SK-N-SH (cell line): ENCODE results near the gene CELF2. TPM values are rescaled to one million over a fixed set of nuclear protein-coding genes. Genes with fewer than 3 reads are reported as not detected.
"Not testable (repeated sequence)": the region's sequence is repeated elsewhere in the genome, so short reads cannot be mapped to it uniquely, and the experiment has no call there.

ENCODE experiments used
- CTCF ChIA-PET: fragments of 300-600, 350-600 bp; formaldehyde crosslinking; extraction: SDS; loops from one replicate; lab custom pipeline; 2021; lab: Yijun Ruan, JAX
- POLR2A ChIA-PET: fragments of 350-600 bp; sonication (Branson Sonifier 250); formaldehyde crosslinking; extraction: SDS; loops from one replicate; lab custom pipeline; 2020; ENCODE audit warnings: antibody characterized with exemption, inconsistent platforms; lab: Yijun Ruan, JAX
- DNase-seq: peaks from one replicate; pipeline ENCODE4 v3.0.0; 2012
- H2AFZ ChIP-seq: fragments of 200-600 bp; sonication (generic); 2 replicates; pipeline ENCODE4 v1.8.1; 2016; ENCODE audit warnings: antibody characterized with exemption, mild to moderate bottlenecking, low read depth
- H3F3A ChIP-seq: fragments of 200-600 bp; sonication (generic); replicated peaks from 2 replicates; pipeline ENCODE3; 2016; ENCODE audit warnings: antibody characterized with exemption, mild to moderate bottlenecking; ENCODE audit not compliant: insufficient read depth
- H3K27ac ChIP-seq, 2 experiments: fragments of 200-500 bp in 1 of 2; fragments of 200-600 bp in 1 of 2; sonication (Bioruptor generic) in 1 of 2; sonication (generic), shearing (Covaris generic) in 1 of 2; 2 replicates each; pipeline versions ENCODE4 v1.5.1 to v1.6.1; 2014 to 2016; ENCODE audit warnings: low read depth in 2 of 2, inconsistent platforms in 1 of 2, low read length in 1 of 2, mild to moderate bottlenecking in 1 of 2, mixed read lengths in 1 of 2
- H3K27me3 ChIP-seq: fragments of 200-600 bp; sonication (generic), shearing (Covaris generic); 2 replicates; pipeline ENCODE4 v1.6.1; 2016; ENCODE audit warnings: mixed run types; ENCODE audit not compliant: insufficient read depth
- H3K36me3 ChIP-seq, 2 experiments: fragments of 200-500 bp in 1 of 2; fragments of 200-600 bp in 1 of 2; sonication (Bioruptor generic) in 1 of 2; sonication (generic) in 1 of 2; replicated peaks in 1 of 2; 2 replicates each; pipeline versions ENCODE3 to v1.5.1; 2014 to 2016; ENCODE audit warnings: low read length in 1 of 2, mild to moderate bottlenecking in 1 of 2; ENCODE audit not compliant: insufficient read depth in 2 of 2, control insufficient read depth in 1 of 2
- H3K4me1 ChIP-seq, 2 experiments: fragments of 200-500 bp in 1 of 2; fragments of 200-600 bp in 1 of 2; sonication (Bioruptor generic) in 1 of 2; sonication (generic), shearing (Covaris generic) in 1 of 2; 2 replicates each; pipeline versions ENCODE4 v1.5.1 to v1.6.1; 2014 to 2016; ENCODE audit warnings: low read depth in 1 of 2, low read length in 1 of 2, mixed run types in 1 of 2; ENCODE audit not compliant: insufficient read depth in 2 of 2, control insufficient read depth in 1 of 2
- H3K4me2 ChIP-seq: fragments of 200-600 bp; sonication (generic), shearing (Covaris generic); 2 replicates; pipeline ENCODE4 v1.6.1; 2017; ENCODE audit warnings: mixed run types
- H3K4me3 ChIP-seq, 2 experiments: fragments of 200-500 bp in 1 of 2; fragments of 200-600 bp in 1 of 2; sonication (Bioruptor generic) in 1 of 2; sonication (generic), shearing (Covaris generic) in 1 of 2; 2 replicates each; pipeline versions ENCODE4 v1.5.1 to v1.8.1; 2014 to 2016; ENCODE audit warnings: low read depth in 2 of 2, inconsistent platforms in 1 of 2, low read length in 1 of 2, mild to moderate bottlenecking in 1 of 2, mixed read lengths in 1 of 2, moderate library complexity in 1 of 2
- H3K79me2 ChIP-seq: fragments of 200-600 bp; sonication (generic); 2 replicates; pipeline ENCODE4 v1.8.1; 2017; ENCODE audit warnings: mild to moderate bottlenecking; ENCODE audit not compliant: insufficient read depth
- H3K9ac ChIP-seq: fragments of 200-600 bp; sonication (generic); 2 replicates; pipeline ENCODE4 v1.6.1; 2017; ENCODE audit warnings: mixed run types
- H3K9me2 ChIP-seq: fragments of 200-600 bp; sonication (generic); 2 replicates; pipeline ENCODE4 v1.6.1; 2017; ENCODE audit warnings: mixed run types
- H3K9me3 ChIP-seq: fragments of 200-600 bp; sonication (generic); 2 replicates; pipeline ENCODE4 v1.6.1; 2017; ENCODE audit warnings: mixed run types, mild to moderate bottlenecking, moderate library complexity
- H4K20me1 ChIP-seq: fragments of 200-600 bp; sonication (generic); 2 replicates; pipeline ENCODE4 v1.6.1; 2017; ENCODE audit warnings: mild to moderate bottlenecking, mixed run types; ENCODE audit not compliant: insufficient read depth
- CHD2 ChIP-seq: fragments of 150-350 bp; IDR thresholded peaks from 2 replicates; pipeline ENCODE4 v1.6.1; 2018; ENCODE audit warnings: low read length; ENCODE audit not compliant: partially characterized antibody
- CTCF ChIP-seq: fragments of 200-600 bp; sonication (generic); IDR thresholded peaks from 2 replicates; pipeline ENCODE4 v1.6.1; 2017; ENCODE audit warnings: antibody characterized with exemption, mild to moderate bottlenecking, moderate library complexity
- EP300 ChIP-seq, 2 experiments: IDR thresholded peaks; 2 replicates each; pipeline versions ENCODE4 v1.4.0 to v1.6.1; 2012; ENCODE audit warnings: borderline replicate concordance in 1 of 2, low read depth in 1 of 2, low read length in 1 of 2
- FOXJ3 ChIP-seq: sonication (generic); formaldehyde crosslinking; IDR thresholded peaks from 2 replicates; pipeline ENCODE4 v1.5.1; 2020; ENCODE audit warnings: mild to moderate bottlenecking, missing genetic modification reagents
- FOXM1 ChIP-seq: IDR thresholded peaks from 2 replicates; pipeline ENCODE4 v1.4.0; 2012; ENCODE audit warnings: low read depth, mild to moderate bottlenecking
- MXI1 ChIP-seq: IDR thresholded peaks from 2 replicates; pipeline ENCODE4 v1.6.1; 2012; ENCODE audit warnings: mild to moderate bottlenecking, low read depth, low read length, improper control_type of control experiment
- NRF1 ChIP-seq: IDR thresholded peaks from 2 replicates; pipeline ENCODE4 v1.6.1; 2012; ENCODE audit warnings: low read depth, mild to moderate bottlenecking, low read length
- POLR2AphosphoS5 ChIP-seq: IDR thresholded peaks from 2 replicates; pipeline ENCODE4 v1.6.1; 2012; ENCODE audit warnings: low read depth, low read length
- RCOR1 ChIP-seq: fragments of 150-350 bp; IDR thresholded peaks from 2 replicates; pipeline ENCODE4 v1.6.1; 2017; ENCODE audit warnings: antibody characterized with exemption, low read length
- RXRA ChIP-seq: IDR thresholded peaks from 2 replicates; pipeline ENCODE4 v1.4.0; 2012; ENCODE audit warnings: low read depth, mild to moderate bottlenecking, borderline replicate concordance
- SIN3A ChIP-seq: IDR thresholded peaks from 2 replicates; pipeline ENCODE4 v1.6.1; 2012; ENCODE audit warnings: low read depth, mild to moderate bottlenecking, low read length, moderate library complexity, borderline replicate concordance
- TEAD4 ChIP-seq: IDR thresholded peaks from 2 replicates; pipeline ENCODE4 v1.4.0; 2012; ENCODE audit warnings: mild to moderate bottlenecking, borderline replicate concordance; ENCODE audit not compliant: insufficient read depth
- USF1 ChIP-seq: IDR thresholded peaks from 2 replicates; pipeline ENCODE4 v1.4.0; 2012; ENCODE audit warnings: low read depth, borderline replicate concordance
- WGBS: methylation state at CpG from one replicate; pipeline ENCODE4 v1.1.6; 2017; ENCODE audit warnings: low lambda C conversion rate; 5-methylcytosine and 5-hydroxymethylcytosine counted together
- polyA plus RNA-seq, 3 experiments: library from polyadenylated mRNA; depleted of rRNA; stranded (reverse); fragments of >200 nt; gene quantifications; 2 replicates each; pipeline ENCODE4 v1.2.3, GENCODE V29; 2012

CELF2 gene
- polyA plus RNA-seq, 1 of the 3 experiments (the other 2 are of a cell fraction): 0.03 TPM

- H4K20me1 ChIP-seq: no peaks in the 10 kb centered on the region
- POLR2A ChIA-PET: no interaction called here
- CTCF ChIA-PET: no interaction called here
Measured at GRCh38 chr10:11364241-11364640, 346.6 kb downstream of the CELF2 start.

GRCh38 chr10:11366889-11367288, 349.2 kb downstream of the CELF2 start:
- H3K79me2 ChIP-seq, H4K20me1 ChIP-seq, H3K9ac ChIP-seq, H3K4me3 ChIP-seq, POLR2A ChIA-PET, H3K27me3 ChIP-seq, H3K9me3 ChIP-seq, H2AFZ ChIP-seq, H3K9me2 ChIP-seq, H3K4me1 ChIP-seq, H3F3A ChIP-seq, H3K4me2 ChIP-seq, CTCF ChIA-PET, H3K36me3 ChIP-seq, H3K27ac ChIP-seq, DNase-seq: not testable (repeated sequence)
- 52% methylated on average over 4 of the region's 4 CpGs for WGBS

More at GRCh38 chr10:11364241-11364640, 346.6 kb downstream of the CELF2 start:
- Histone ChIP-seq H3K4me1 (no peaks in the 10 kb centered on the region), H3K9ac (no peak overlapping the region), H3K9me2 (no peaks in the 10 kb centered on the region), H3K4me2 (no peak overlapping the region), H3K79me2 (no peaks in the 10 kb centered on the region), H2AFZ (no peak overlapping the region), H3K36me3 (no peaks in the 10 kb centered on the region), H3K27ac (no peak overlapping the region), H3K27me3 (no peaks in the 10 kb centered on the region), H3K9me3 (no peaks in the 10 kb centered on the region), H3F3A (no peaks in the 10 kb centered on the region), H3K4me3 (no peak overlapping the region)
- peak; percentile 45 for DNase-seq
- TF ChIP-seq NRF1 (no peak), MXI1 (no peak), EP300 (IDR thresholded peaks at IDR 0.05; ENCODE audit: borderline replicate concordance in 1 of 2, low read depth in 1 of 2, low read length in 1 of 2) (no peak)
- WGBS: 39% methylated on average over 1 of the region's 1 CpG

- no peak for DNase-seq
- no peaks in the 10 kb centered on the region for H3K9me2 ChIP-seq
- H3K4me1 ChIP-seq: no peaks in the 10 kb centered on the region
- 60% methylated on average over 9 of the region's 9 CpGs for WGBS
- no peak overlapping the region for H3K4me2 ChIP-seq
- no peak overlapping the region for H3K4me3 ChIP-seq
- H2AFZ ChIP-seq: no peak overlapping the region
- H3F3A ChIP-seq: no peaks in the 10 kb centered on the region
- no peaks in the 10 kb centered on the region for H3K9me3 ChIP-seq
- no peak overlapping the region for H3K9ac ChIP-seq
- H3K27me3 ChIP-seq: no peaks in the 10 kb centered on the region
- ChIA-PET CTCF (no interaction called here), POLR2A (no interaction called here)
- no peaks in the 10 kb centered on the region for H3K36me3 ChIP-seq
- TF ChIP-seq SIN3A (no peak), EP300 (IDR thresholded peaks at IDR 0.05; ENCODE audit: borderline replicate concordance in 1 of 2, low read depth in 1 of 2, low read length in 1 of 2) (no peak), FOXM1 (no peak), FOXJ3 (CRISPR knock-in tag) (no peak), TEAD4 (no peak), CHD2 (no peak), CTCF (no peak), POLR2AphosphoS5 (no peak), RCOR1 (no peak), MXI1 (no peak), USF1 (no peak), RXRA (no peak)
- no peak overlapping the region for H3K27ac ChIP-seq
- no peaks in the 10 kb centered on the region for H4K20me1 ChIP-seq
- no peaks in the 10 kb centered on the region for H3K79me2 ChIP-seq
Measured at GRCh38 chr10:11367505-11367904, 349.8 kb downstream of the CELF2 start.
